Measurements from ENCODE around the gene FAM120C. TPM values are rescaled to one million over a fixed set of nuclear protein-coding genes. Genes with fewer than 3 reads are reported as not detected.
A peak's percentile ranks its signal among the peaks of the same experiment; 100 is the strongest.

The FAM120C gene
- total RNA-seq, 1 experiment from 2014 or later: 29.2 TPM

DNA sequence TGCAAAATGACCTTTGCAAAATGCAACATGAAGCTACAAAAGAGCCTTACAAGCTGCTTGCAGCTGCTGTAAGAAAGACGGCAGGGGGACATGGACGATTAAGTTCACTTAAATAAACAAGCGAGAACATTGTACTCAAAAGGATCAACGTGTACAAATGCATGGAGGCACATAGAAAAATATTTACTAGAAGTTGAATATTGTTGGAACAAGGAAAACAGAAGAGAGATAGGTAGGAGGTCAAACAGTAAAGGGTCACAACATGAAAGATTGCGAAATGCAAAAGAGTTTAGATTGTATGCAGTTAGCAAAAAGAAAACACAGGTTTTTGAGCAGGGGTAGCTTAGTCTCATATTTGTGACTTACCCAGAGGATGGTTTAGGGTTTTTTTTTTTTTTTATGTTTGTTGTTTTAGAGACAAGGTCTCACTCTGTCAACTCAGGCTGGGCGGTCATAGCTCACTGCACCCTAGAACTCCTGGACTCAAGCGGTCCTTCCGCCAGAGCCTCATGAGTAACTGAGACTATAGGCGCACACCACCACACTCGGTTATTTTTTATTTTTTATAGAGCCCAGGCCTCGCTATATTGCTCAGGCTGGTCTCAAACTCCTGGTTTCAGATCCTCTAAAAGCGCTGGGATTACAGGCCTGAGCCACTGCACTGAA, 137.4 kb downstream of the FAM120C start:
- Mint-ChIP-seq H3K9me3 (ENCODE audit: low read depth, unreplicated experiment) (no peaks in the 10 kb centered on the region), H3K27me3 (ENCODE audit: unreplicated experiment) (no peaks in the 10 kb centered on the region), H3K27ac (ENCODE audit: unreplicated experiment) (no peak overlapping the region), H3K4me1 (ENCODE audit: low read depth, unreplicated experiment) (peaks cover 24% of the 10 kb centered on the region), H3K4me3 (ENCODE audit: low read depth, unreplicated experiment) (peak overlapping the region; percentile 93), H3K36me3 (ENCODE audit: insufficient read depth, unreplicated experiment) (peaks cover 36% of the 10 kb centered on the region)
- TF ChIP-seq, protein P1, sequence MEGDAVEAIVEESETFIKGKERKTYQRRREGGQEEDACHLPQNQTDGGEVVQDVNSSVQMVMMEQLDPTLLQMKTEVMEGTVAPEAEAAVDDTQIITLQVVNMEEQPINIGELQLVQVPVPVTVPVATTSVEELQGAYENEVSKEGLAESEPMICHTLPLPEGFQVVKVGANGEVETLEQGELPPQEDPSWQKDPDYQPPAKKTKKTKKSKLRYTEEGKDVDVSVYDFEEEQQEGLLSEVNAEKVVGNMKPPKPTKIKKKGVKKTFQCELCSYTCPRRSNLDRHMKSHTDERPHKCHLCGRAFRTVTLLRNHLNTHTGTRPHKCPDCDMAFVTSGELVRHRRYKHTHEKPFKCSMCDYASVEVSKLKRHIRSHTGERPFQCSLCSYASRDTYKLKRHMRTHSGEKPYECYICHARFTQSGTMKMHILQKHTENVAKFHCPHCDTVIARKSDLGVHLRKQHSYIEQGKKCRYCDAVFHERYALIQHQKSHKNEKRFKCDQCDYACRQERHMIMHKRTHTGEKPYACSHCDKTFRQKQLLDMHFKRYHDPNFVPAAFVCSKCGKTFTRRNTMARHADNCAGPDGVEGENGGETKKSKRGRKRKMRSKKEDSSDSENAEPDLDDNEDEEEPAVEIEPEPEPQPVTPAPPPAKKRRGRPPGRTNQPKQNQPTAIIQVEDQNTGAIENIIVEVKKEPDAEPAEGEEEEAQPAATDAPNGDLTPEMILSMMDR (IDR thresholded peaks at IDR 0.05; ENCODE audit: unreplicated experiment): no peak
- intact Hi-C loops (cut with micrococcal nuclease; ENCODE audit: unreplicated experiment): loop anchor here (10.0 kb wide), 1 partner anchor 391 kb away; no protein-coding TSS in a partner anchor
- no TSS peak for BruUV-seq (replicated peaks)
- CTCF ChIA-PET: no interaction called here
- no peak for DNase-seq

DNA sequence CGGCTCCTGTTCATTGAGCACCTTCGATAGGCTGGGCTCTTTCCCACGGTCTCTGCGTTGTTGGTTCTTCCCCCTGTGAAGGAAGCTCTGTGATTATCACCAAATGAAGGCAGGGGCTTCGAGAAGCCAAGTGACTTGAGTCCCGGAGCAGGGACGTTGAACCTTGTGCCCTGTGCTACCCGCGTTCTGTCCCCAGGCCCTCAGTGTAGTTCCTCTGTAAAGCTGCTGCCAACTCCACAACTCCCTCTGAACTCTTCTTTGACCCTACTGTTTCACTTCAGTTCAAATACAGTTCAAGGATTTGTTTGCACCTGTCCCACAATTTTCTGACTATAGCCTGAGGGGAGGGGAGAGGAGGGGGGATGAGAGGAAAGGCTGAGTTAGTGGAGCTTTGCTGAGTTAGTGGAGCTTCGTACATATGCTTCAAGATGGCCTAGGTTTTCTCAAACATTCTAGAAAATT, 138.1 kb downstream of the FAM120C start:
- peaks cover 24% of the 10 kb centered on the region for H3K4me1 Mint-ChIP-seq (ENCODE audit: low read depth, unreplicated experiment)
- TF ChIP-seq, protein P1 (IDR thresholded peaks at IDR 0.05; ENCODE audit: unreplicated experiment): no peak
- H3K27me3 Mint-ChIP-seq (ENCODE audit: unreplicated experiment): no peaks in the 10 kb centered on the region
- TSS peak; percentile 70 for BruUV-seq (replicated peaks)
- peaks cover 36% of the 10 kb centered on the region for H3K36me3 Mint-ChIP-seq (ENCODE audit: insufficient read depth, unreplicated experiment)
- peak overlapping the region; percentile 93 for H3K4me3 Mint-ChIP-seq (ENCODE audit: low read depth, unreplicated experiment)
- CTCF ChIA-PET: interaction anchor here (1.1 kb wide), 1 partner anchor 594 kb away, joined by 3 read pairs; no protein-coding TSS in a partner anchor
- H3K9me3 Mint-ChIP-seq (ENCODE audit: low read depth, unreplicated experiment): no peaks in the 10 kb centered on the region
- intact Hi-C loops (cut with micrococcal nuclease; ENCODE audit: unreplicated experiment): loop anchor here (5.0 to 10.0 kb wide), 2 partner anchors 137 to 390 kb away; partner anchors contain the start of gene FAM120C
- peak overlapping the region; percentile 94 for H3K27ac Mint-ChIP-seq (ENCODE audit: unreplicated experiment)
- DNase-seq: no peak

DNA sequence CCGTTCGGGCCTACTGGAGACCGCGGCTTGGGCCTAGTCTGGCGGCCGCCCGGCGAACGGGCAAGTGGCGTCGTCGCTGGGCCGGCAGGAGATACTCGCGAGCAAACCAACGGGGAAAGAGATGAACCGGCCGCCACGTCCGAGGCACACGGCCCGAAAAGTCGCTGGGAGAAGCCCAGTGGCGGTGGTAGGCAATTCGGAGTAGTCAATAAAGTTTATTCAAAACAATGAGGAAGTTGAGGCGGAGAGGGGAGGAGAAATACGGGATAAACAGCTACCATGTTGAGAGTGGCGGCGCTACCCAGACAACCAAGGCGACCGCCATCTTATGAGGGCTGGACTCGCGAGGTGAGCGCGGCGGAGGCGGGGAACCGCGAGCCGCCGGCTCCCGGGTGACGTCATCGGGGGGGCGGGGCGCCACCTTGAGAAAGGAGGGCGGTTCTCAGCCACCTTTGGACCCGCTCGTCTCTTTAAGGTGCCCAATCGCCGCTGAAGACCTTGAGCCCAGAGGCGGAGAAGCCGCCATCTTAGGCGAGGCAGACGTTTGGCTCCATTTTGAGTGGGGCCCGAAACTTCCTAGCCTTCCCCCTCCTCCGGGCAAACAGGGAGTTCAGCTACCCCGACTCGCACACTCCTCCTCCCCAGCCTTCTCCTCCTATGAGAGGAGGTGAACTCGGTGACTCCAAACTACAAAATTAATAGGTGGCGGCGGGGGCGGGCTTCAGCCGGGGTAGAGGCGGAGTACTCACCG, 138.8 kb downstream of the FAM120C start, which contains the start of gene PHF8:
TSS of gene PHF8 (minus strand) at position 348 of the 751 bp plus-strand sequence. CDS start 1,745 bp downstream, outside the sequence.
- peak; percentile 97 for DNase-seq
- intact Hi-C loops (cut with micrococcal nuclease; ENCODE audit: unreplicated experiment): loop anchor here (5.0 to 10.0 kb wide), 2 partner anchors 138 to 390 kb away; partner anchors contain the start of gene FAM120C
- CTCF ChIA-PET: interaction anchor here (0.9 to 1.1 kb wide), 2 partner anchors 595 to 621 kb away, joined by 3 read pairs; partner anchors contain the start of gene RIBC1

More for the DNA sequence above, 138.8 kb downstream of the FAM120C start, which contains the start of gene PHF8:
- Mint-ChIP-seq H3K4me1 (ENCODE audit: low read depth, unreplicated experiment) (peaks cover 24% of the 10 kb centered on the region), H3K4me3 (ENCODE audit: low read depth, unreplicated experiment) (peak within 1 kb of the TSS; percentile 93), H3K9me3 (ENCODE audit: low read depth, unreplicated experiment) (no peaks in the 10 kb centered on the region), H3K36me3 (ENCODE audit: insufficient read depth, unreplicated experiment) (peaks cover 36% of the 10 kb centered on the region), H3K27ac (ENCODE audit: unreplicated experiment) (peak within 1 kb of the TSS; percentile 94), H3K27me3 (ENCODE audit: unreplicated experiment) (no peaks in the 10 kb centered on the region)
- TF ChIP-seq, protein P1 (IDR thresholded peaks at IDR 0.05; ENCODE audit: unreplicated experiment): no peak
- no TSS peak for BruUV-seq (replicated peaks)
